Muscle layer of colon (tissue), 2 donors: ENCODE measurements around the gene ITSN2.

Experiments
- H3K27ac ChIP-seq: one replicate; pipeline ENCODE4 v1.7.0; 2013; ENCODE audit warnings: low read depth, mild to moderate bottlenecking, low read length, moderate library complexity
- H3K27me3 ChIP-seq, 2 donors: one replicate each; pipeline ENCODE4 v1.7.0; 2013; ENCODE audit warnings: low read length in 2 of 2, mild to moderate bottlenecking in 2 of 2; ENCODE audit not compliant: insufficient read depth in 2 of 2, control insufficient read depth in 1 of 2
- H3K36me3 ChIP-seq: one replicate; pipeline ENCODE4 v1.7.0; 2013; ENCODE audit warnings: mild to moderate bottlenecking, low read length; ENCODE audit not compliant: insufficient read depth
- H3K4me1 ChIP-seq: one replicate; pipeline ENCODE4 v1.7.0; 2013; ENCODE audit warnings: mild to moderate bottlenecking, low read length; ENCODE audit not compliant: insufficient read depth
- H3K4me3 ChIP-seq, 2 donors: one replicate each; pipeline ENCODE4 v1.7.0; 2013; ENCODE audit warnings: low read length in 2 of 2, low read depth in 1 of 2, mild to moderate bottlenecking in 1 of 2, moderate library complexity in 1 of 2
- H3K9ac ChIP-seq: one replicate; pipeline ENCODE4 v1.7.0; 2013; ENCODE audit warnings: low read length
- H3K9me3 ChIP-seq: one replicate; pipeline ENCODE4 v1.7.0; 2013; ENCODE audit warnings: mild to moderate bottlenecking, low read length
- donor health status: abdominal sarcoma.
- donor health status: Adenocarcinoma of cecum.

ITSN2 gene

GRCh38 chr2:24231461-24231881 lies 128.9 kb downstream of the ITSN2 start:
- Histone ChIP-seq H3K9ac (no peak overlapping the region), H3K36me3 (peaks cover 5% of the 10 kb centered on the region), H3K4me3 (no peak overlapping the region), H3K9me3 (no peaks in the 10 kb centered on the region), H3K27ac (no peak overlapping the region), H3K27me3 (no peaks in the 10 kb centered on the region), H3K4me1 (no peaks in the 10 kb centered on the region)

GRCh38 chr2:24228470-24228869 lies 131.9 kb downstream of the ITSN2 start:
- H3K9me3 ChIP-seq = no peaks in the 10 kb centered on the region
- no peak overlapping the region for H3K27ac ChIP-seq
- H3K36me3 ChIP-seq = peaks cover 19% of the 10 kb centered on the region
- H3K4me1 ChIP-seq = no peaks in the 10 kb centered on the region
- no peaks in the 10 kb centered on the region for H3K27me3 ChIP-seq
- no peak overlapping the region for H3K9ac ChIP-seq
- H3K4me3 ChIP-seq = no peak overlapping the region

GRCh38 chr2:24225499-24226242 lies 134.7 kb downstream of the ITSN2 start:
- no peak overlapping the region for H3K27ac ChIP-seq
- no peaks in the 10 kb centered on the region for H3K4me1 ChIP-seq
- no peak overlapping the region for H3K4me3 ChIP-seq
- peaks cover 24% of the 10 kb centered on the region for H3K36me3 ChIP-seq
- no peaks in the 10 kb centered on the region for H3K27me3 ChIP-seq
- no peak overlapping the region for H3K9ac ChIP-seq
- H3K9me3 ChIP-seq = no peaks in the 10 kb centered on the region

GRCh38 chr2:24222946-24223345 lies 137.4 kb downstream of the ITSN2 start:
- no peak overlapping the region for H3K9ac ChIP-seq
- no peak overlapping the region for H3K4me3 ChIP-seq
- H3K27me3 ChIP-seq = no peaks in the 10 kb centered on the region
- no peaks in the 10 kb centered on the region for H3K4me1 ChIP-seq
- H3K36me3 ChIP-seq = peaks cover 43% of the 10 kb centered on the region
- no peak overlapping the region for H3K27ac ChIP-seq
- H3K9me3 ChIP-seq = no peaks in the 10 kb centered on the region

- H3K9ac ChIP-seq = no peak overlapping the region
- no peaks in the 10 kb centered on the region for H3K27me3 ChIP-seq
- peaks cover 45% of the 10 kb centered on the region for H3K36me3 ChIP-seq
- H3K9me3 ChIP-seq = no peaks in the 10 kb centered on the region
- H3K4me1 ChIP-seq = no peaks in the 10 kb centered on the region
- H3K27ac ChIP-seq = no peak overlapping the region
- H3K4me3 ChIP-seq = no peak overlapping the region
Observed at GRCh38 chr2:24221343-24222050, 138.8 kb downstream of the ITSN2 start.

GRCh38 chr2:24220554-24221291 lies 139.6 kb downstream of the ITSN2 start:
- Histone ChIP-seq H3K36me3 (peaks cover 46% of the 10 kb centered on the region), H3K9ac (no peak overlapping the region), H3K9me3 (no peaks in the 10 kb centered on the region), H3K27me3 (no peaks in the 10 kb centered on the region), H3K4me1 (no peaks in the 10 kb centered on the region), H3K4me3 (no peak overlapping the region), H3K27ac (no peak overlapping the region)

- no peak overlapping the region for H3K4me3 ChIP-seq
- no peaks in the 10 kb centered on the region for H3K4me1 ChIP-seq
- peaks cover 57% of the 10 kb centered on the region for H3K36me3 ChIP-seq
- H3K27me3 ChIP-seq = no peaks in the 10 kb centered on the region
- no peak overlapping the region for H3K27ac ChIP-seq
- no peaks in the 10 kb centered on the region for H3K9me3 ChIP-seq
- H3K9ac ChIP-seq = no peak overlapping the region
Observed at GRCh38 chr2:24214880-24215279, 145.5 kb downstream of the ITSN2 start.

GRCh38 chr2:24211408-24211807 lies 148.9 kb downstream of the ITSN2 start:
- Histone ChIP-seq H3K36me3 (peaks cover 70% of the 10 kb centered on the region), H3K27me3 (no peaks in the 10 kb centered on the region), H3K9ac (no peak overlapping the region), H3K9me3 (no peaks in the 10 kb centered on the region), H3K4me1 (no peaks in the 10 kb centered on the region), H3K27ac (no peak overlapping the region), H3K4me3 (no peak overlapping the region)

GRCh38 chr2:24210723-24211122 lies 149.6 kb downstream of the ITSN2 start:
- Histone ChIP-seq H3K9ac (no peak overlapping the region), H3K27me3 (no peaks in the 10 kb centered on the region), H3K27ac (no peak overlapping the region), H3K4me3 (no peak overlapping the region), H3K9me3 (no peaks in the 10 kb centered on the region), H3K4me1 (no peaks in the 10 kb centered on the region), H3K36me3 (peaks cover 65% of the 10 kb centered on the region)

- no peaks in the 10 kb centered on the region for H3K4me1 ChIP-seq
- H3K9ac ChIP-seq = no peak overlapping the region
- no peaks in the 10 kb centered on the region for H3K27me3 ChIP-seq
- H3K4me3 ChIP-seq = no peak overlapping the region
- H3K9me3 ChIP-seq = no peaks in the 10 kb centered on the region
- peaks cover 70% of the 10 kb centered on the region for H3K36me3 ChIP-seq
- no peak overlapping the region for H3K27ac ChIP-seq
Observed at GRCh38 chr2:24210106-24210455, 150.3 kb downstream of the ITSN2 start.

GRCh38 chr2:24209389-24210105 lies 150.8 kb downstream of the ITSN2 start:
- H3K4me1 ChIP-seq = no peaks in the 10 kb centered on the region
- H3K36me3 ChIP-seq = peaks cover 70% of the 10 kb centered on the region
- no peaks in the 10 kb centered on the region for H3K9me3 ChIP-seq
- H3K9ac ChIP-seq = no peak overlapping the region
- no peak overlapping the region for H3K4me3 ChIP-seq
- H3K27ac ChIP-seq = no peak overlapping the region
- no peaks in the 10 kb centered on the region for H3K27me3 ChIP-seq
